HL-60 (cell line): ENCODE data around the gene KLK7.

Experiments
- CTCF ChIP-seq: IDR thresholded peaks from one replicate; pipeline ENCODE4 v1.5.1; 2011; ENCODE audit warnings: low read length, control low read depth, inconsistent platforms; ENCODE audit not compliant: insufficient read depth
- GABPA ChIP-seq: IDR thresholded peaks from 2 replicates; pipeline ENCODE4 v1.6.1; 2012; ENCODE audit warnings: low read depth
- POLR2AphosphoS5 ChIP-seq: IDR thresholded peaks from 2 replicates; pipeline ENCODE4 v1.6.1; 2012; ENCODE audit warnings: low read depth
- REST ChIP-seq: IDR thresholded peaks from 2 replicates; pipeline ENCODE4 v1.6.1; 2012; ENCODE audit warnings: low read depth; ENCODE audit not compliant: insufficient replicate concordance
- SPI1 ChIP-seq: IDR thresholded peaks from 2 replicates; pipeline ENCODE4 v1.6.1; 2012; ENCODE audit warnings: low read depth, mild to moderate bottlenecking, borderline replicate concordance

GRCh38 chr19:50967929-50968715, 15.6 kb downstream of the KLK7 start:
- no peak for TF ChIP-seq CTCF
- no peak for TF ChIP-seq GABPA
- TF ChIP-seq POLR2AphosphoS5 = no peak
- no peak for TF ChIP-seq SPI1
- no peak for TF ChIP-seq REST
